Liver (tissue), 9 donors: ENCODE measurements around the gene HLCS. TPM values are rescaled to one million over a fixed set of nuclear protein-coding genes. Genes with fewer than 3 reads are reported as not detected.

Experiments
- DNase-seq: peaks from one replicate; pipeline ENCODE4 v3.0.0-alpha.2; 2017; ENCODE audit warnings: low spot score
- H3K27ac ChIP-seq, 2 donors: one replicate each; pipeline ENCODE4 v1.7.0; 2013; ENCODE audit warnings: inconsistent platforms in 2 of 2, low read length in 2 of 2, control low read depth in 1 of 2, low read depth in 1 of 2, mild to moderate bottlenecking in 1 of 2
- H3K27me3 ChIP-seq, 4 donors: one replicate each; pipeline versions ENCODE4 v1.6.1 to v1.7.0; 2013; ENCODE audit warnings: low read length in 3 of 4, inconsistent platforms in 1 of 4, mild to moderate bottlenecking in 1 of 4, moderate library complexity in 1 of 4; ENCODE audit not compliant: control insufficient read depth in 4 of 4, insufficient read depth in 4 of 4
- H3K36me3 ChIP-seq, 4 donors: one replicate each; pipeline versions ENCODE4 v1.6.1 to v1.7.0; 2013; ENCODE audit warnings: low read length in 3 of 4, mild to moderate bottlenecking in 3 of 4, low read depth in 1 of 4, moderate library complexity in 1 of 4; ENCODE audit not compliant: control insufficient read depth in 4 of 4, insufficient read depth in 3 of 4
- H3K4me1 ChIP-seq, 4 donors: one replicate each; pipeline versions ENCODE4 v1.6.1 to v1.7.0; 2013; ENCODE audit warnings: low read length in 3 of 4, mild to moderate bottlenecking in 3 of 4, moderate library complexity in 1 of 4; ENCODE audit not compliant: control insufficient read depth in 4 of 4, insufficient read depth in 4 of 4
- H3K4me3 ChIP-seq, 3 donors: one replicate each; pipeline versions ENCODE4 v1.6.1 to v1.7.0; 2013; ENCODE audit warnings: low read length in 3 of 3, control low read depth in 1 of 3, low read depth in 1 of 3, mild to moderate bottlenecking in 1 of 3
- H3K9ac ChIP-seq, 2 donors: one replicate each; pipeline ENCODE4 v1.7.0; 2013; ENCODE audit warnings: low read length in 2 of 2, mild to moderate bottlenecking in 2 of 2, moderate library complexity in 2 of 2, control low read depth in 1 of 2, low read depth in 1 of 2
- H3K9me3 ChIP-seq, 4 donors: one replicate each; pipeline versions ENCODE4 v1.6.1 to v1.7.0; 2013; ENCODE audit warnings: low read length in 3 of 4; ENCODE audit not compliant: control insufficient read depth in 4 of 4
- EGR1 ChIP-seq, 2 donors: IDR thresholded peaks; 2 replicates each; pipeline ENCODE4 v1.6.1; 2016 to 2018; ENCODE audit warnings: antibody characterized with exemption in 2 of 2, low read depth in 2 of 2
- FOXA1 ChIP-seq: IDR thresholded peaks from 2 replicates; pipeline ENCODE4 v1.6.1; 2016; ENCODE audit warnings: antibody characterized with exemption
- FOXA2 ChIP-seq: IDR thresholded peaks from 2 replicates; pipeline ENCODE4 v1.6.1; 2016; ENCODE audit warnings: antibody characterized with exemption
- GABPA ChIP-seq, 2 donors: IDR thresholded peaks in 1 of 2; conservative IDR thresholded peaks in 1 of 2; 2 replicates each; pipeline ENCODE4 v1.6.1; 2016; ENCODE audit warnings: antibody characterized with exemption in 2 of 2, mild to moderate bottlenecking in 1 of 2, moderate library complexity in 1 of 2
- HNF4A ChIP-seq, 2 donors: conservative IDR thresholded peaks; 2 replicates each; pipeline ENCODE4 v1.6.1; 2016; ENCODE audit warnings: antibody characterized with exemption in 2 of 2, mild to moderate bottlenecking in 2 of 2
- HNF4G ChIP-seq: IDR thresholded peaks from 2 replicates; pipeline ENCODE4 v1.6.1; 2016; ENCODE audit warnings: antibody characterized with exemption
- JUND ChIP-seq, 2 donors: IDR thresholded peaks; 2 replicates each; pipeline ENCODE4 v1.6.1; 2016; ENCODE audit warnings: antibody characterized with exemption in 2 of 2
- NR2F2 ChIP-seq: IDR thresholded peaks from 2 replicates; pipeline ENCODE4 v1.6.1; 2016; ENCODE audit warnings: antibody characterized with exemption
- RAD21 ChIP-seq, 2 donors: IDR thresholded peaks; 2 replicates each; pipeline ENCODE4 v1.6.1; 2016; ENCODE audit warnings: antibody characterized with exemption in 2 of 2, mild to moderate bottlenecking in 2 of 2
- RXRA ChIP-seq, 2 donors: IDR thresholded peaks; 2 replicates each; pipeline ENCODE4 v1.6.1; 2017 to 2018; ENCODE audit warnings: antibody characterized with exemption in 2 of 2, mild to moderate bottlenecking in 1 of 2
- SP1 ChIP-seq: IDR thresholded peaks from 2 replicates; pipeline ENCODE4 v1.6.1; 2018; ENCODE audit warnings: antibody characterized with exemption, mild to moderate bottlenecking
- TAF1 ChIP-seq: conservative IDR thresholded peaks from 2 replicates; pipeline ENCODE4 v1.6.1; 2016; ENCODE audit warnings: antibody characterized with exemption, mild to moderate bottlenecking
- YY1 ChIP-seq: IDR thresholded peaks from 2 replicates; pipeline ENCODE4 v1.6.1; 2016; ENCODE audit warnings: antibody characterized with exemption, mild to moderate bottlenecking
- WGBS: extraction: QIAGEN DNeasy Blood & Tissue Kit; methylation state at CpG from one replicate; pipeline ENCODE4 v1.1.7; 2013; 5-methylcytosine and 5-hydroxymethylcytosine counted together
- polyA plus RNA-seq, 2 donors: library from polyadenylated mRNA; stranded (reverse) in 1 of 2; unstranded in 1 of 2; fragments of 200-250 nt in 1 of 2; fragments of >200 nt in 1 of 2; fragmentation: Nextera tagmentation in 1 of 2; extraction: Ambion mirVana in 1 of 2; gene quantifications; one replicate each; pipeline versions ENCODE4 v1.2.1 to v1.2.3, GENCODE V29; 2013 to 2015
- total RNA-seq, 2 donors: library from RNA; depleted of rRNA; stranded (reverse); fragments of >200 nt; gene quantifications; one replicate each; pipeline ENCODE4 v1.2.3, GENCODE V29; 2014
- TF ChIP-seq, protein P1 (sequence below): fragments of 150-350 bp; IDR thresholded peaks from 2 replicates; pipeline ENCODE4 v1.5.1; 2017; ENCODE audit warnings: improper control_type of control experiment, low read depth, low read length; ENCODE audit not compliant: missing input control
- TF ChIP-seq, protein P2 (sequence below): IDR thresholded peaks from 2 replicates; pipeline ENCODE4 v1.6.1; 2016; ENCODE audit warnings: antibody characterized with exemption, mild to moderate bottlenecking
- TF ChIP-seq, protein P3 (sequence below): IDR thresholded peaks from 2 replicates; pipeline ENCODE4 v1.6.1; 2016; ENCODE audit warnings: antibody characterized with exemption
- TF ChIP-seq, protein P4 (sequence below): IDR thresholded peaks from 2 replicates; pipeline ENCODE4 v1.6.1; 2016; ENCODE audit warnings: antibody characterized with exemption
- TF ChIP-seq, protein P5 (sequence below): IDR thresholded peaks from 2 replicates; pipeline ENCODE4 v1.6.1; 2016; ENCODE audit warnings: antibody characterized with exemption
- donor health status: healthy.
- donor health status: healthy.
- donor health status: healthy.
- donor health status: healthy.
- donor health status: healthy.

HLCS gene
- total and polyA plus RNA-seq, 4 donors, result 6.6 to 22.5 (median 8.3) TPM

DNA sequence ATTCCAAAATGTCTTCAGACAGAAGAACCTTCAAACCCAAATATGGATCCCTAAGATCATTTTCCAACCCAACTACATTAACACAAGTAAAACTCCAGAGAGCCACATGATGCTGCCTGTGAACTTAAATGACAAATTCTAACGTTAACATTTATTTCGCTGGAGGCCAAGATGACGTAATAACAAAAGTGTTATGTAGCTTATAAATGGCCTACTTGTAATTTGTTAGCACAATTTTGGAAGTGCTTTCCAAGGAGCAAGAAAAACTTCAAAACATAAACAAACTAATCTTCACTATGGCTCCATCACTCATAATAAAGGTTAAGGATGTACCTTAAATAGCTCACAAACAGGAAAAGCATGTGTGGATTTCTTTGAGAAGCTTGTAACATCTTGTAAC lies 126.7 kb downstream of the HLCS start:
- no peak overlapping the region for H3K27ac ChIP-seq
- DNase-seq, result no peak
- no peak overlapping the region for H3K4me3 ChIP-seq
- WGBS, result 92% methylated on average over 3 of the region's 3 CpGs
- H3K4me1 ChIP-seq, result peaks cover 0 to 7% (median 4%) of the 10 kb centered on the region in 4 donors
- H3K9ac ChIP-seq, result no peak overlapping the region
- H3K27me3 ChIP-seq, result no peaks in the 10 kb centered on the region
- no peaks in the 10 kb centered on the region for H3K9me3 ChIP-seq
- TF ChIP-seq FOXA1 (no peak), YY1 (no peak), RAD21 (IDR thresholded peaks at IDR 0.05) (no peak), JUND (IDR thresholded peaks at IDR 0.05) (no peak), GABPA (IDR thresholded peaks at IDR 0.05 in 1 of 2, conservative IDR thresholded peaks at IDR 0.05 in 1 of 2) (no peak), NR2F2 (no peak), HNF4A (conservative IDR thresholded peaks at IDR 0.05) (no peak), HNF4G (no peak), RXRA (IDR thresholded peaks at IDR 0.05) (no peak), SP1 (no peak), TAF1 (no peak), EGR1 (IDR thresholded peaks at IDR 0.05; ENCODE audit: low read depth in 2 of 2) (no peak), FOXA2 (no peak)
- TF ChIP-seq, protein P1, sequence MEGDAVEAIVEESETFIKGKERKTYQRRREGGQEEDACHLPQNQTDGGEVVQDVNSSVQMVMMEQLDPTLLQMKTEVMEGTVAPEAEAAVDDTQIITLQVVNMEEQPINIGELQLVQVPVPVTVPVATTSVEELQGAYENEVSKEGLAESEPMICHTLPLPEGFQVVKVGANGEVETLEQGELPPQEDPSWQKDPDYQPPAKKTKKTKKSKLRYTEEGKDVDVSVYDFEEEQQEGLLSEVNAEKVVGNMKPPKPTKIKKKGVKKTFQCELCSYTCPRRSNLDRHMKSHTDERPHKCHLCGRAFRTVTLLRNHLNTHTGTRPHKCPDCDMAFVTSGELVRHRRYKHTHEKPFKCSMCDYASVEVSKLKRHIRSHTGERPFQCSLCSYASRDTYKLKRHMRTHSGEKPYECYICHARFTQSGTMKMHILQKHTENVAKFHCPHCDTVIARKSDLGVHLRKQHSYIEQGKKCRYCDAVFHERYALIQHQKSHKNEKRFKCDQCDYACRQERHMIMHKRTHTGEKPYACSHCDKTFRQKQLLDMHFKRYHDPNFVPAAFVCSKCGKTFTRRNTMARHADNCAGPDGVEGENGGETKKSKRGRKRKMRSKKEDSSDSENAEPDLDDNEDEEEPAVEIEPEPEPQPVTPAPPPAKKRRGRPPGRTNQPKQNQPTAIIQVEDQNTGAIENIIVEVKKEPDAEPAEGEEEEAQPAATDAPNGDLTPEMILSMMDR, result no peak
- TF ChIP-seq, protein P2, sequence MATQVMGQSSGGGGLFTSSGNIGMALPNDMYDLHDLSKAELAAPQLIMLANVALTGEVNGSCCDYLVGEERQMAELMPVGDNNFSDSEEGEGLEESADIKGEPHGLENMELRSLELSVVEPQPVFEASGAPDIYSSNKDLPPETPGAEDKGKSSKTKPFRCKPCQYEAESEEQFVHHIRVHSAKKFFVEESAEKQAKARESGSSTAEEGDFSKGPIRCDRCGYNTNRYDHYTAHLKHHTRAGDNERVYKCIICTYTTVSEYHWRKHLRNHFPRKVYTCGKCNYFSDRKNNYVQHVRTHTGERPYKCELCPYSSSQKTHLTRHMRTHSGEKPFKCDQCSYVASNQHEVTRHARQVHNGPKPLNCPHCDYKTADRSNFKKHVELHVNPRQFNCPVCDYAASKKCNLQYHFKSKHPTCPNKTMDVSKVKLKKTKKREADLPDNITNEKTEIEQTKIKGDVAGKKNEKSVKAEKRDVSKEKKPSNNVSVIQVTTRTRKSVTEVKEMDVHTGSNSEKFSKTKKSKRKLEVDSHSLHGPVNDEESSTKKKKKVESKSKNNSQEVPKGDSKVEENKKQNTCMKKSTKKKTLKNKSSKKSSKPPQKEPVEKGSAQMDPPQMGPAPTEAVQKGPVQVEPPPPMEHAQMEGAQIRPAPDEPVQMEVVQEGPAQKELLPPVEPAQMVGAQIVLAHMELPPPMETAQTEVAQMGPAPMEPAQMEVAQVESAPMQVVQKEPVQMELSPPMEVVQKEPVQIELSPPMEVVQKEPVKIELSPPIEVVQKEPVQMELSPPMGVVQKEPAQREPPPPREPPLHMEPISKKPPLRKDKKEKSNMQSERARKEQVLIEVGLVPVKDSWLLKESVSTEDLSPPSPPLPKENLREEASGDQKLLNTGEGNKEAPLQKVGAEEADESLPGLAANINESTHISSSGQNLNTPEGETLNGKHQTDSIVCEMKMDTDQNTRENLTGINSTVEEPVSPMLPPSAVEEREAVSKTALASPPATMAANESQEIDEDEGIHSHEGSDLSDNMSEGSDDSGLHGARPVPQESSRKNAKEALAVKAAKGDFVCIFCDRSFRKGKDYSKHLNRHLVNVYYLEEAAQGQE, result no peak
- TF ChIP-seq, protein P3, sequence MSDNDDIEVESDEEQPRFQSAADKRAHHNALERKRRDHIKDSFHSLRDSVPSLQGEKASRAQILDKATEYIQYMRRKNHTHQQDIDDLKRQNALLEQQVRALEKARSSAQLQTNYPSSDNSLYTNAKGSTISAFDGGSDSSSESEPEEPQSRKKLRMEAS, result no peak
- TF ChIP-seq, protein P4, sequence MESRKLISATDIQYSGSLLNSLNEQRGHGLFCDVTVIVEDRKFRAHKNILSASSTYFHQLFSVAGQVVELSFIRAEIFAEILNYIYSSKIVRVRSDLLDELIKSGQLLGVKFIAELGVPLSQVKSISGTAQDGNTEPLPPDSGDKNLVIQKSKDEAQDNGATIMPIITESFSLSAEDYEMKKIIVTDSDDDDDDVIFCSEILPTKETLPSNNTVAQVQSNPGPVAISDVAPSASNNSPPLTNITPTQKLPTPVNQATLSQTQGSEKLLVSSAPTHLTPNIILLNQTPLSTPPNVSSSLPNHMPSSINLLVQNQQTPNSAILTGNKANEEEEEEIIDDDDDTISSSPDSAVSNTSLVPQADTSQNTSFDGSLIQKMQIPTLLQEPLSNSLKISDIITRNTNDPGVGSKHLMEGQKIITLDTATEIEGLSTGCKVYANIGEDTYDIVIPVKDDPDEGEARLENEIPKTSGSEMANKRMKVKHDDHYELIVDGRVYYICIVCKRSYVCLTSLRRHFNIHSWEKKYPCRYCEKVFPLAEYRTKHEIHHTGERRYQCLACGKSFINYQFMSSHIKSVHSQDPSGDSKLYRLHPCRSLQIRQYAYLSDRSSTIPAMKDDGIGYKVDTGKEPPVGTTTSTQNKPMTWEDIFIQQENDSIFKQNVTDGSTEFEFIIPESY, result no peak
- TF ChIP-seq, protein P5, sequence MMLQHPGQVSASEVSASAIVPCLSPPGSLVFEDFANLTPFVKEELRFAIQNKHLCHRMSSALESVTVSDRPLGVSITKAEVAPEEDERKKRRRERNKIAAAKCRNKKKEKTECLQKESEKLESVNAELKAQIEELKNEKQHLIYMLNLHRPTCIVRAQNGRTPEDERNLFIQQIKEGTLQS, result no peak
- H3K36me3 ChIP-seq, result peaks cover 0 to 2% (median 0%) of the 10 kb centered on the region in 4 donors
